Endothelial cell of umbilical vein (primary cell): Measurements from ENCODE around the gene TPTE2. TPM values are rescaled to one million over a fixed set of nuclear protein-coding genes. Genes with fewer than 3 reads are reported as not detected.

ENCODE experiments used
- BruUV-seq: library from RNA; stranded (reverse); fragments of 400-500 nt; replicated peaks from 2 replicates; lab custom pipeline; 2021; lab: Mats Ljungman, UMichigan
- CTCF ChIA-PET: fragments of 300-600, 350-600 bp; sonication (Branson Sonifier 250); formaldehyde crosslinking; loops from one replicate; lab custom pipeline; 2021; ENCODE audit warnings: antibody characterized with exemption, inconsistent platforms; lab: Charles Lee
- POLR2A ChIA-PET: fragments of 300-600, 350-600 bp; sonication (Branson Sonifier 250); formaldehyde crosslinking; loops from one replicate; lab custom pipeline; 2021; ENCODE audit warnings: antibody characterized with exemption, inconsistent platforms; lab: Charles Lee
- DNase-seq: peaks from one replicate; pipeline ENCODE4 v3.0.0-alpha.2; 2011; ENCODE audit warnings: low read depth, low spot score
- FAIRE-seq: peaks from 2 replicates; lab custom pipeline; 2011; peaks lifted over from hg19 to GRCh38; lab: Jason Lieb, UNC
- H2AFZ ChIP-seq: 2 replicates; pipeline ENCODE4 v1.6.0; 2012; ENCODE audit warnings: low read depth, low read length, control low read depth, inconsistent platforms
- H3K27ac ChIP-seq: 2 replicates; pipeline ENCODE4 v1.5.1; 2011; ENCODE audit warnings: low read depth, mild to moderate bottlenecking, control low read depth, low read length, moderate library complexity; ENCODE audit not compliant: insufficient read depth
- H3K27me3 ChIP-seq, 2 experiments: 2 replicates each; pipeline versions ENCODE4 v1.6.0 to v1.6.1; 2011; ENCODE audit warnings: low read length in 2 of 2, mixed read lengths in 1 of 2; ENCODE audit not compliant: control insufficient read depth in 2 of 2, insufficient read depth in 2 of 2
- H3K36me3 ChIP-seq, 2 experiments: 2 replicates in 1 of 2; 3 replicates in 1 of 2; pipeline ENCODE4 v1.5.1; 2011; ENCODE audit warnings: low read length in 2 of 2, mild to moderate bottlenecking in 1 of 2, moderate library complexity in 1 of 2; ENCODE audit not compliant: control insufficient read depth in 2 of 2, insufficient read depth in 2 of 2; ENCODE audit errors: extremely low read depth in 1 of 2
- H3K4me1 ChIP-seq: 3 replicates; pipeline ENCODE4 v1.5.1; 2011; ENCODE audit warnings: mild to moderate bottlenecking, low read length; ENCODE audit not compliant: control insufficient read depth, insufficient read depth; ENCODE audit errors: extremely low read depth
- H3K4me2 ChIP-seq: 2 replicates; pipeline ENCODE4 v1.6.1; 2011; ENCODE audit warnings: low read length, control low read depth, mixed read lengths; ENCODE audit not compliant: insufficient read depth
- H3K4me3 ChIP-seq, 3 experiments: fragments of 200-600 bp in 1 of 3; sonication (generic), shearing (Covaris generic) in 1 of 3; replicated peaks in 1 of 3; 2 replicates each; pipeline ENCODE4 v1.5.1; 2011 to 2016; ENCODE audit warnings: control low read depth in 3 of 3, low read length in 3 of 3, mild to moderate bottlenecking in 2 of 3, inconsistent platforms in 1 of 3, low read depth in 1 of 3, moderate library complexity in 1 of 3; ENCODE audit not compliant: insufficient read depth in 1 of 3
- H3K79me2 ChIP-seq: 2 replicates; pipeline ENCODE4 v1.6.0; 2012; ENCODE audit warnings: low read length, inconsistent platforms; ENCODE audit not compliant: control insufficient read depth, insufficient read depth
- H3K9ac ChIP-seq: replicated peaks from 2 replicates; pipeline ENCODE3; 2011; ENCODE audit warnings: low read length, control low read depth; ENCODE audit not compliant: insufficient read depth; ENCODE audit errors: extremely low read depth
- H3K9me1 ChIP-seq: replicated peaks from 3 replicates; pipeline ENCODE4 v1.6.0; 2011; ENCODE audit warnings: mild to moderate bottlenecking, low read length; ENCODE audit not compliant: control insufficient read depth, insufficient read depth; ENCODE audit errors: extremely low read depth
- H3K9me3 ChIP-seq: replicated peaks from 2 replicates; pipeline ENCODE4 v1.5.1; 2012; ENCODE audit warnings: low read length, inconsistent platforms; ENCODE audit not compliant: control insufficient read depth, insufficient read depth
- H4K20me1 ChIP-seq: replicated peaks from 2 replicates; pipeline ENCODE3; 2011; ENCODE audit warnings: mild to moderate bottlenecking, low read length; ENCODE audit not compliant: control insufficient read depth, insufficient read depth; ENCODE audit errors: extremely low read depth
- CTCF ChIP-seq, 2 donors: IDR thresholded peaks; 1 replicate in 1 of 2; 2 replicates in 1 of 2; pipeline ENCODE4 v1.5.1; 2011; ENCODE audit warnings: low read length in 2 of 2, mild to moderate bottlenecking in 2 of 2, moderate library complexity in 2 of 2, control low read depth in 1 of 2, inconsistent platforms in 1 of 2, low read depth in 1 of 2; ENCODE audit not compliant: insufficient read depth in 1 of 2; ENCODE audit errors: extremely low read depth in 1 of 2
- EZH2 ChIP-seq: IDR thresholded peaks from 2 replicates; pipeline ENCODE4 v1.6.1; 2012; ENCODE audit warnings: borderline replicate concordance, low read depth, mild to moderate bottlenecking, moderate library complexity, low read length, inconsistent platforms; ENCODE audit not compliant: severe bottlenecking
- FOS ChIP-seq: IDR thresholded peaks from 2 replicates; pipeline ENCODE4 v1.6.1; 2011; ENCODE audit warnings: mild to moderate bottlenecking, low read length, moderate library complexity, borderline replicate concordance; ENCODE audit not compliant: insufficient read depth
- GATA2 ChIP-seq: IDR thresholded peaks from 2 replicates; pipeline ENCODE4 v1.7.0; 2011; ENCODE audit warnings: low read depth, mild to moderate bottlenecking, moderate library complexity, mixed read lengths, low read length; ENCODE audit not compliant: insufficient read length, insufficient read depth
- JUN ChIP-seq: IDR thresholded peaks from 2 replicates; pipeline ENCODE4 v1.6.1; 2011; ENCODE audit warnings: borderline replicate concordance, low read depth; ENCODE audit not compliant: insufficient read length, insufficient read depth
- MAX ChIP-seq: IDR thresholded peaks from 2 replicates; pipeline ENCODE4 v1.6.1; 2011; ENCODE audit not compliant: insufficient read depth, insufficient read length
- MYC ChIP-seq: IDR thresholded peaks from one replicate; pipeline ENCODE4 v1.6.1; 2011; ENCODE audit warnings: mild to moderate bottlenecking, low read depth, low read length
- POLR2A ChIP-seq: IDR thresholded peaks from 2 replicates; pipeline ENCODE4 v1.6.1; 2012; ENCODE audit warnings: low read depth, mild to moderate bottlenecking, control low read depth, low read length
- POLR2AphosphoS5 ChIP-seq: IDR thresholded peaks from 2 replicates; pipeline ENCODE4 v1.6.1; 2012; ENCODE audit warnings: low read depth, mild to moderate bottlenecking, control low read depth, low read length, moderate library complexity; ENCODE audit not compliant: insufficient read depth
- dilution Hi-C: fragments of 300-500 bp; cut with MboI; formaldehyde crosslinking; loops from one replicate; pipeline ENCODE4 v1.15.0; 2019; ENCODE audit warnings: low sequenced_read_pairs; ENCODE audit not compliant: extremely low pct_ligation_motif_present
- intact Hi-C: fragments of 100-400 bp; cut with micrococcal nuclease; formaldehyde crosslinking; loops from one replicate; pipeline ENCODE4 v1.10.0; 2022
- polyA plus RNA-seq, 4 experiments: library from polyadenylated mRNA; depleted of rRNA in 3 of 4; stranded (reverse) in 3 of 4; unstranded in 1 of 4; fragments of >200 nt; gene quantifications; 2 replicates each; pipeline versions ENCODE4 v1.2.1 to v1.2.3, GENCODE V29; 2011 to 2012; ENCODE audit warnings: missing spikeins in 1 of 4
- total RNA-seq: library from RNA; stranded (reverse); gene quantifications from 2 replicates; pipeline ENCODE4 v1.2.3, GENCODE V29; 2021

Gene TPTE2
- total and polyA plus RNA-seq, 2 donors (not counting 3 experiments of a cell fraction or from before 2014, with no cell fraction given): not detected

- no peak overlapping the region for H3K9ac ChIP-seq
- H3K27me3 ChIP-seq: no peaks in the 10 kb centered on the region
- no peaks in the 10 kb centered on the region for H4K20me1 ChIP-seq
- intact Hi-C loops (no loop called here), dilution Hi-C loops (no loop called here)
- H3K79me2 ChIP-seq: no peaks in the 10 kb centered on the region
- H3K27ac ChIP-seq: no peak overlapping the region
- no peaks in the 10 kb centered on the region for H3K36me3 ChIP-seq
- BruUV-seq: no TSS peak
- no peaks in the 10 kb centered on the region for H3K9me3 ChIP-seq
- no peaks in the 10 kb centered on the region for H3K4me1 ChIP-seq
- no peak for FAIRE-seq
- TF ChIP-seq EZH2 (no peak), MAX (no peak), MYC (no peak), FOS (no peak), GATA2 (no peak), POLR2AphosphoS5 (no peak), JUN (no peak), POLR2A (no peak), CTCF (IDR thresholded peaks at IDR 0.05; ENCODE audit: extremely low read depth in 1 of 2, insufficient read depth in 1 of 2, low read depth in 1 of 2, low read length in 2 of 2) (no peak)
- no peak overlapping the region for H3K4me3 ChIP-seq
- CTCF ChIA-PET: no interaction called here
- POLR2A ChIA-PET: no interaction called here
- DNase-seq: no peak
- H3K9me1 ChIP-seq: no peaks in the 10 kb centered on the region
- no peak overlapping the region for H2AFZ ChIP-seq
- H3K4me2 ChIP-seq: no peak overlapping the region
These were observed 30.5 kb upstream of the TPTE2 start for GRCh38 chr13:19591864-19592263.
